GM13976 (cell line): ENCODE measurements around the gene AREG.

Experiments used
- DNase-seq: peaks from one replicate; pipeline ENCODE4 v3.0.0; 2012; ENCODE audit warnings: low spot score
- CTCF ChIP-seq: IDR thresholded peaks from 2 replicates; pipeline ENCODE4 v1.5.1; 2012; ENCODE audit warnings: borderline replicate concordance, mild to moderate bottlenecking; ENCODE audit not compliant: insufficient read depth; ENCODE audit errors: extremely low read depth, missing control alignments, control extremely low read depth
- in situ Hi-C: fragments of 300-500 bp; cut with MboI; formaldehyde crosslinking; loops from one replicate; pipeline ENCODE4 v1.12.0; 2022; ENCODE audit warnings: low sequenced_read_pairs, mixed read lengths, inconsistent platforms; ENCODE audit not compliant: unreplicated experiment

Gene AREG

GRCh38 chr4:74499986-74500781 lies 55.2 kb downstream of the AREG start:
- no peak for DNase-seq
- TF ChIP-seq CTCF, result no peak
- in situ Hi-C loops, result no loop called here

GRCh38 chr4:74501579-74501978 lies 56.6 kb downstream of the AREG start:
- in situ Hi-C loops, result no loop called here
- no peak for TF ChIP-seq CTCF
- DNase-seq, result no peak

GRCh38 chr4:74503580-74503979 lies 58.6 kb downstream of the AREG start:
- no peak for TF ChIP-seq CTCF
- in situ Hi-C loops, result no loop called here
- DNase-seq, result no peak

GRCh38 chr4:74504212-74504611 lies 59.3 kb downstream of the AREG start:
- in situ Hi-C loops, result no loop called here
- no peak for TF ChIP-seq CTCF
- no peak for DNase-seq
